DOHH2 (cell line): ENCODE measurements around the gene ENPEP.

Experiments used
- H3F3A ChIP-seq: fragments of 200-600 bp; sonication (generic), shearing (Covaris generic); 2 replicates; pipeline ENCODE4 v1.6.0; 2016; ENCODE audit warnings: antibody characterized with exemption, mild to moderate bottlenecking; ENCODE audit not compliant: control insufficient read depth, insufficient read depth
- H3K27ac ChIP-seq: fragments of 200-600 bp; sonication (generic); 2 replicates; pipeline ENCODE4 v1.5.1; 2014; ENCODE audit warnings: low read depth, mild to moderate bottlenecking, low read length, moderate library complexity
- H3K27me3 ChIP-seq: fragments of 200-600 bp; sonication (generic); 2 replicates; pipeline ENCODE4 v1.6.1; 2014; ENCODE audit warnings: mild to moderate bottlenecking, low read length, mixed read lengths; ENCODE audit not compliant: control insufficient read depth
- H3K36me3 ChIP-seq: fragments of 200-600 bp; sonication (generic); 2 replicates; pipeline ENCODE4 v1.6.1; 2014; ENCODE audit warnings: mild to moderate bottlenecking, low read length, moderate library complexity, mixed read lengths; ENCODE audit not compliant: control insufficient read depth
- H3K4me1 ChIP-seq: fragments of 200-600 bp; sonication (generic); 2 replicates; pipeline ENCODE4 v1.6.1; 2014; ENCODE audit warnings: mild to moderate bottlenecking, low read length, mixed read lengths; ENCODE audit not compliant: control insufficient read depth
- H3K4me2 ChIP-seq: fragments of 200-600 bp; sonication (generic); 2 replicates; pipeline ENCODE4 v1.6.0; 2014; ENCODE audit warnings: mild to moderate bottlenecking, low read length, moderate library complexity
- H3K4me3 ChIP-seq: fragments of 200-600 bp; sonication (generic); 2 replicates; pipeline ENCODE4 v1.5.1; 2014; ENCODE audit warnings: mild to moderate bottlenecking, low read length, mixed read lengths
- H3K79me2 ChIP-seq: fragments of 200-600 bp; sonication (generic); 2 replicates; pipeline ENCODE4 v1.6.1; 2014; ENCODE audit warnings: mild to moderate bottlenecking, low read length, mixed read lengths; ENCODE audit not compliant: control insufficient read depth
- H3K9me2 ChIP-seq: fragments of 200-600 bp; sonication (generic); replicated peaks from 2 replicates; pipeline ENCODE4 v1.6.1; 2014; ENCODE audit warnings: mild to moderate bottlenecking, low read length, mixed read lengths; ENCODE audit not compliant: control insufficient read depth
- H3K9me3 ChIP-seq: fragments of 200-600 bp; sonication (generic); 2 replicates; pipeline ENCODE4 v1.6.1; 2014; ENCODE audit warnings: antibody characterized with exemption, low read length, mixed read lengths; ENCODE audit not compliant: control insufficient read depth, insufficient read depth
- H4K20me1 ChIP-seq: fragments of 200-600 bp; sonication (generic); 2 replicates; pipeline ENCODE4 v1.6.0; 2014; ENCODE audit warnings: low read depth, mild to moderate bottlenecking, antibody characterized with exemption, low read length, moderate library complexity; ENCODE audit not compliant: control insufficient read depth, insufficient read depth
- EZH2phosphoT487 ChIP-seq: fragments of 200-600 bp; sonication (generic); IDR thresholded peaks from 2 replicates; pipeline ENCODE4 v1.6.1; 2017; ENCODE audit warnings: borderline replicate concordance, mild to moderate bottlenecking, antibody characterized with exemption, low read length, moderate library complexity, mixed read lengths
- TF ChIP-seq, protein P1 (sequence below): fragments of 200-600 bp; sonication (generic); IDR thresholded peaks from one replicate; pipeline ENCODE4 v1.5.1; 2014; ENCODE audit warnings: antibody characterized with exemption, mild to moderate bottlenecking, low read depth, low read length; ENCODE audit not compliant: poor library complexity, severe bottlenecking

Gene ENPEP

DNA sequence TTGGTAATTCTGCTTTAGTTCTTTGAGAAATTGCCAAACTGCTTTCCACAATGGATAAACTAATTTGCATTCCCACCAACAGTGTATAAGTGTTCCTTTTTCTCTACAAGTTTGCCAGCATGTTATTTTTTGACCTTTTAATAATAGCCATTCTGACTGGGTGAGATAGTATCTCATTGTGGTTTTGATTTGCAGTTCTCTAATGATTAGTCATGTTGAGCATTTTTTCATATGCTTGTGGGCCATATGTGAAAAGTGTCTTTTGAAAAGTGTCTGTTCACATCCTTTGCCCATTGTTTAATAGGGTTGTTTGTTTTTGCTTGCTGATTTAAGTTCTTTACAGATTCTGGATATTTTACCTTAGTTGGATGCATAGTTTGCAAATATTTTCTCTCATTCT, 25.9 kb downstream of the ENPEP start:
- Histone ChIP-seq H3K9me3 (no peaks in the 10 kb centered on the region), H3K27ac (no peak overlapping the region)

DNA sequence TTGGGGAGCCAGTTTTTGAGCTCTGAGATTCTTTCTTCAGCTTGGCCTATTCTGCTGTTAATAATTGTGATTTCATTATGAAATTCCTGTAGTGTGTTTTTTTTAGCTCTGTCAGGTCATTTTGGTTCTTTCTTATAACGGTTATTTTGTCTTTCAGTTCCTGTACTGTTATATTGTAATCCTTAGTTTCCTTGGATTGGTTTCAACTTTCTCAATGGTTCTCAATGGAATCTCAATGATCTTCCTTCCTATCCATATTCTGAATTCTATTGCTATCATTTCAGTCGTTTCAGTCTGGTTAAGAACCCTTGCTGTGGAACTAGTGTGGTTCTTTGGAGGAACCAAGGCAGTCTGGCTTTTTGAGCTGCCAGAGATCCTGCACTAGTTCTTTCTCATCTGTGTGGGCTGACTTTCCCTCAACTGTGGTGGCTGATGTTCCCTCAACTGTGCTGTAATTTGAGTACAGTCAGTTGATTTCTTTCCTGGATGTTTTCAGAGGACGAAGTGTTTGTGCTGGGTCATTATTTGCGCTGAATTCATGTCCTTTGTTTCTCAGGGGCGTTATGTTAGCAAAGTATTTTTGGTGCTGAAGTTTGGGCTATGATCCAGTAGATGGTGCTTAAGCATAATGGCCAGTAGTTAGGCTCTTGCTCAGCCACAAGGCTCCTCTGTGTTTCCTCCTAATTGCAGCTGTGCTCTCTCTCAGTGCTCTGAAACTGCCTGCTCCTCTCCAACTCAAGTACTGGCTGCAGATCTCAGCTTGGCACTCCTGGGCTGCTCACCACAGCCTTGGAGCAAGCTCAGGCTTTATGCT, 27.5 kb downstream of the ENPEP start:
- Histone ChIP-seq H3K27me3 (peaks cover 12% of the 10 kb centered on the region; the same call in 1 of the 2 replicates), H3K36me3 (no peaks in the 10 kb centered on the region), H3K27ac (no peak overlapping the region), H3F3A (no peaks in the 10 kb centered on the region), H3K9me2 (no peaks in the 10 kb centered on the region; the same call in 1 of the 2 replicates), H3K9me3 (no peaks in the 10 kb centered on the region), H3K4me1 (no peaks in the 10 kb centered on the region), H3K4me3 (no peak overlapping the region), H3K4me2 (no peak overlapping the region), H3K79me2 (no peaks in the 10 kb centered on the region), H4K20me1 (no peaks in the 10 kb centered on the region)
- TF ChIP-seq, protein P1, sequence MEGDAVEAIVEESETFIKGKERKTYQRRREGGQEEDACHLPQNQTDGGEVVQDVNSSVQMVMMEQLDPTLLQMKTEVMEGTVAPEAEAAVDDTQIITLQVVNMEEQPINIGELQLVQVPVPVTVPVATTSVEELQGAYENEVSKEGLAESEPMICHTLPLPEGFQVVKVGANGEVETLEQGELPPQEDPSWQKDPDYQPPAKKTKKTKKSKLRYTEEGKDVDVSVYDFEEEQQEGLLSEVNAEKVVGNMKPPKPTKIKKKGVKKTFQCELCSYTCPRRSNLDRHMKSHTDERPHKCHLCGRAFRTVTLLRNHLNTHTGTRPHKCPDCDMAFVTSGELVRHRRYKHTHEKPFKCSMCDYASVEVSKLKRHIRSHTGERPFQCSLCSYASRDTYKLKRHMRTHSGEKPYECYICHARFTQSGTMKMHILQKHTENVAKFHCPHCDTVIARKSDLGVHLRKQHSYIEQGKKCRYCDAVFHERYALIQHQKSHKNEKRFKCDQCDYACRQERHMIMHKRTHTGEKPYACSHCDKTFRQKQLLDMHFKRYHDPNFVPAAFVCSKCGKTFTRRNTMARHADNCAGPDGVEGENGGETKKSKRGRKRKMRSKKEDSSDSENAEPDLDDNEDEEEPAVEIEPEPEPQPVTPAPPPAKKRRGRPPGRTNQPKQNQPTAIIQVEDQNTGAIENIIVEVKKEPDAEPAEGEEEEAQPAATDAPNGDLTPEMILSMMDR, result no peak
- no peak for TF ChIP-seq EZH2phosphoT487

More for the DNA sequence above, 25.9 kb downstream of the ENPEP start:
- no peak overlapping the region for H3K4me2 ChIP-seq
- TF ChIP-seq EZH2phosphoT487, result no peak
- TF ChIP-seq, protein P1, result no peak
- H3K27me3 ChIP-seq, result peaks cover 12% of the 10 kb centered on the region; the same call in 1 of the 2 replicates
- no peaks in the 10 kb centered on the region for H3K79me2 ChIP-seq
- no peak overlapping the region for H3K4me3 ChIP-seq
- H3K36me3 ChIP-seq, result no peaks in the 10 kb centered on the region
- H3K4me1 ChIP-seq, result no peaks in the 10 kb centered on the region
- H3K9me2 ChIP-seq, result no peaks in the 10 kb centered on the region; the same call in 1 of the 2 replicates
- no peaks in the 10 kb centered on the region for H4K20me1 ChIP-seq
- no peaks in the 10 kb centered on the region for H3F3A ChIP-seq

DNA sequence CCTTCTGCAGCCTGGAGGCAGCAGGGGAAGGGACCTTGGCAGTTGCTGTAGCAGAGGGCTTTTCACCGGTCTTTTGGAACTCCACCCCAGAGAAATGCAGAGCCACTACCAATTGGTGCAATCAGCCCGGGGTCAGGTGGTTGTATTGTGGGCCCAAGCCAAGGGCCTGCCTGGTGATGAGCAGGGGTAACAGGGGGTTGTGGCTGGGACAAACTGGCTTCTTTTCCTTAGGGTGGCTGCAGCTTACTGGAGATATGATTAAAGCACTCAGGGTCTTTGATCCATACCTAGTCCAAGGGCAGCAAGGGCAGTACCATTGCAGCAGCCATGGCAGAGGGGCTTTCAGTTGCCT, 28.1 kb downstream of the ENPEP start:
- Histone ChIP-seq H3K9me2 (no peaks in the 10 kb centered on the region; the same call in 1 of the 2 replicates), H3K79me2 (no peaks in the 10 kb centered on the region), H3K4me3 (no peak overlapping the region), H3K27ac (no peak overlapping the region), H4K20me1 (no peaks in the 10 kb centered on the region), H3K4me1 (no peaks in the 10 kb centered on the region), H3K36me3 (no peaks in the 10 kb centered on the region), H3F3A (no peaks in the 10 kb centered on the region), H3K27me3 (peaks cover 12% of the 10 kb centered on the region; the same call in 1 of the 2 replicates), H3K9me3 (no peaks in the 10 kb centered on the region), H3K4me2 (no peak overlapping the region)
- TF ChIP-seq EZH2phosphoT487, result no peak
- TF ChIP-seq, protein P1, result no peak
